NT2/D1 (cell line): ENCODE measurements around the gene UMAD1.

Source experiments
- DNase-seq: peaks from one replicate; pipeline ENCODE4 v3.0.0-alpha.2; 2011; ENCODE audit warnings: low read depth, low spot score
- H3K27me3 ChIP-seq: 2 replicates; pipeline ENCODE4 v1.6.0; 2011; ENCODE audit warnings: mild to moderate bottlenecking; ENCODE audit not compliant: insufficient read length, insufficient read depth
- H3K36me3 ChIP-seq: 2 replicates; pipeline ENCODE4 v1.6.1; 2011; ENCODE audit warnings: mild to moderate bottlenecking, low read length, mixed read lengths; ENCODE audit not compliant: insufficient read depth, insufficient read length
- H3K4me1 ChIP-seq: 2 replicates; pipeline ENCODE4 v1.5.1; 2011; ENCODE audit not compliant: insufficient read depth, insufficient read length
- H3K4me3 ChIP-seq: 2 replicates; pipeline ENCODE4 v1.5.1; 2011; ENCODE audit warnings: low read depth; ENCODE audit not compliant: insufficient read length
- H3K9ac ChIP-seq: 2 replicates; pipeline ENCODE4 v1.6.0; 2011; ENCODE audit warnings: low read depth; ENCODE audit not compliant: insufficient read length
- H3K9me3 ChIP-seq: 2 replicates; pipeline ENCODE4 v1.5.1; 2011; ENCODE audit warnings: mild to moderate bottlenecking, low read length; ENCODE audit not compliant: insufficient read depth
- SUZ12 ChIP-seq: IDR thresholded peaks from 2 replicates; pipeline ENCODE4 v1.6.1; 2011; ENCODE audit not compliant: insufficient read length, insufficient read depth; ENCODE audit errors: extremely low read depth
- YY1 ChIP-seq: IDR thresholded peaks from 2 replicates; pipeline ENCODE4 v1.6.1; 2011; ENCODE audit not compliant: insufficient read length, insufficient read depth
- ZNF274 ChIP-seq: IDR thresholded peaks from 2 replicates; pipeline ENCODE4 v1.6.1; 2011; ENCODE audit warnings: mild to moderate bottlenecking, low read depth, low read length

The UMAD1 gene

GRCh38 chr7:7868572-7868899, 228.0 kb downstream of the UMAD1 start:
- TF ChIP-seq ZNF274, result no peak
- no peak for TF ChIP-seq YY1
- TF ChIP-seq SUZ12, result no peak
- DNase-seq, result no peak
- Histone ChIP-seq H3K36me3 (no peaks in the 10 kb centered on the region), H3K27me3 (no peaks in the 10 kb centered on the region), H3K9me3 (no peaks in the 10 kb centered on the region), H3K9ac (no peak overlapping the region), H3K4me1 (no peaks in the 10 kb centered on the region), H3K4me3 (no peak overlapping the region)

DNA sequence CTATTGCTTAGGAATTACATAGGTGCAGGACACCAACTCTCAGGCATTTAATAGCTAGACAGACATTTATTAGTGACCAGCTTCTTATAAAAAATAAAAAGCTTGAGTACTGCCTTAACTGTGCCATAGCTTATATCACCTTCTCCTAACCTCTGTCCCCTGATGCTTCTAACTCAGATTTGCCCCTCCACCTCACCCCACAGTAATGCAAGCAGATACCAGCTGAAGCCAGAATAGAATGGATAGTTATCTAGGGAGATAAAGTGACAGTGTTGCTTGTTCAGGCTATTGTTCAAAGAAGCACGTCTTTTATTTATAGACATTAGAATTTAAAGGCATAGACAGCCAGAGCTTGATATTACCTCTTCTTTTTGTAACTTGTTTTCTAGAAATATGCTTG, 228.5 kb downstream of the UMAD1 start:
- Histone ChIP-seq H3K9me3 (no peaks in the 10 kb centered on the region), H3K36me3 (no peaks in the 10 kb centered on the region), H3K4me3 (no peak overlapping the region), H3K4me1 (no peaks in the 10 kb centered on the region), H3K9ac (no peak overlapping the region), H3K27me3 (no peaks in the 10 kb centered on the region)
- TF ChIP-seq SUZ12 (no peak), YY1 (no peak), ZNF274 (no peak)
- DNase-seq, result no peak

- DNase-seq, result no peak
- Histone ChIP-seq H3K4me3 (no peak overlapping the region), H3K36me3 (no peaks in the 10 kb centered on the region), H3K9ac (no peak overlapping the region), H3K4me1 (no peaks in the 10 kb centered on the region), H3K9me3 (no peaks in the 10 kb centered on the region), H3K27me3 (no peaks in the 10 kb centered on the region)
- TF ChIP-seq ZNF274, result no peak
- no peak for TF ChIP-seq SUZ12
- no peak for TF ChIP-seq YY1
Measured at GRCh38 chr7:7869651-7870050, 229.1 kb downstream of the UMAD1 start.

GRCh38 chr7:7870555-7870954, 230.0 kb downstream of the UMAD1 start:
- no peaks in the 10 kb centered on the region for H3K9me3 ChIP-seq
- H3K27me3 ChIP-seq, result no peaks in the 10 kb centered on the region
- H3K4me1 ChIP-seq, result no peaks in the 10 kb centered on the region
- no peak overlapping the region for H3K4me3 ChIP-seq
- H3K9ac ChIP-seq, result no peak overlapping the region
- TF ChIP-seq ZNF274 (no peak), SUZ12 (no peak), YY1 (no peak)
- DNase-seq, result no peak
- no peaks in the 10 kb centered on the region for H3K36me3 ChIP-seq

- no peaks in the 10 kb centered on the region for H3K27me3 ChIP-seq
- H3K4me1 ChIP-seq, result no peaks in the 10 kb centered on the region
- no peaks in the 10 kb centered on the region for H3K9me3 ChIP-seq
- DNase-seq, result no peak
- H3K9ac ChIP-seq, result no peak overlapping the region
- no peaks in the 10 kb centered on the region for H3K36me3 ChIP-seq
- TF ChIP-seq YY1, result no peak
- no peak for TF ChIP-seq SUZ12
- no peak for TF ChIP-seq ZNF274
- H3K4me3 ChIP-seq, result no peak overlapping the region
Measured at GRCh38 chr7:7876419-7876818, 235.9 kb downstream of the UMAD1 start.

GRCh38 chr7:7881581-7881980, 241.0 kb downstream of the UMAD1 start:
- H3K4me1 ChIP-seq, result no peaks in the 10 kb centered on the region
- no peaks in the 10 kb centered on the region for H3K27me3 ChIP-seq
- no peak overlapping the region for H3K4me3 ChIP-seq
- DNase-seq, result no peak
- no peak overlapping the region for H3K9ac ChIP-seq
- TF ChIP-seq YY1 (no peak), SUZ12 (no peak), ZNF274 (no peak)
- no peaks in the 10 kb centered on the region for H3K36me3 ChIP-seq
- no peaks in the 10 kb centered on the region for H3K9me3 ChIP-seq

- H3K36me3 ChIP-seq, result no peaks in the 10 kb centered on the region
- no peaks in the 10 kb centered on the region for H3K9me3 ChIP-seq
- no peak overlapping the region for H3K9ac ChIP-seq
- no peaks in the 10 kb centered on the region for H3K27me3 ChIP-seq
- H3K4me1 ChIP-seq, result no peaks in the 10 kb centered on the region
- H3K4me3 ChIP-seq, result no peak overlapping the region
- TF ChIP-seq SUZ12, result no peak
- TF ChIP-seq ZNF274, result no peak
- TF ChIP-seq YY1, result no peak
- DNase-seq, result no peak
Measured at GRCh38 chr7:7882888-7883287, 242.3 kb downstream of the UMAD1 start.

GRCh38 chr7:7883394-7883793, 242.8 kb downstream of the UMAD1 start:
- Histone ChIP-seq H3K9me3 (no peaks in the 10 kb centered on the region), H3K4me3 (no peak overlapping the region), H3K9ac (no peak overlapping the region), H3K36me3 (no peaks in the 10 kb centered on the region), H3K4me1 (no peaks in the 10 kb centered on the region), H3K27me3 (no peaks in the 10 kb centered on the region)
- TF ChIP-seq ZNF274 (no peak), YY1 (no peak), SUZ12 (no peak)
- DNase-seq, result no peak
